Right lobe of liver (tissue), 6 donors: ENCODE measurements around the gene KANSL1. TPM values are rescaled to one million over a fixed set of nuclear protein-coding genes. Genes with fewer than 3 reads are reported as not detected.

Experiments
- ATAC-seq, 4 donors: fragments of 200-7000 bp; cut with Tn5 transposase; one replicate each; pipeline ENCODE4 v1.9.1; 2020; ENCODE audit warnings: mild to moderate bottlenecking in 4 of 4, moderate library complexity in 4 of 4
- DNase-seq, 3 donors: peaks; one replicate each; pipeline ENCODE4 v3.0.0-alpha.2; 2020
- H3K27ac ChIP-seq, 3 donors: fragments of 200-600 bp; one replicate each; pipeline ENCODE4 v1.8.0; 2022
- H3K27me3 ChIP-seq, 2 donors: fragments of 200-600 bp; one replicate each; pipeline ENCODE4 v1.8.0; 2022
- H3K36me3 ChIP-seq, 4 donors: fragments of 200-600 bp; sonication (generic) in 1 of 4; one replicate each; pipeline versions ENCODE4 v1.5.1 to v1.8.0; 2017 to 2022; ENCODE audit warnings: control low read depth in 1 of 4
- H3K4me1 ChIP-seq, 4 donors: fragments of 200-600 bp; sonication (generic) in 1 of 4; one replicate each; pipeline versions ENCODE4 v1.5.1 to v1.8.0; 2017 to 2022; ENCODE audit warnings: control low read depth in 1 of 4
- H3K4me3 ChIP-seq, 3 donors: fragments of 200-600 bp; one replicate each; pipeline ENCODE4 v1.8.0; 2022
- H3K9me3 ChIP-seq, 4 donors: fragments of 200-600 bp; sonication (generic) in 1 of 4; one replicate each; pipeline versions ENCODE4 v1.5.1 to v1.8.0; 2017 to 2022; ENCODE audit warnings: control low read depth in 1 of 4
- POLR2A ChIP-seq: fragments of 450-650 bp; IDR thresholded peaks from one replicate; pipeline ENCODE4 v1.6.1; 2017; ENCODE audit warnings: antibody characterized with exemption, mild to moderate bottlenecking
- WGBS: methylation state at CpG from one replicate; pipeline ENCODE4 v1.1.6; 2018; ENCODE audit warnings: low coverage, low lambda C conversion rate; ENCODE audit not compliant: insufficient coverage; ENCODE audit errors: missing lambda C conversion rate; 5-methylcytosine and 5-hydroxymethylcytosine counted together
- intact Hi-C, 2 donors: fragments of 100-400 bp; cut with DNase I; formaldehyde crosslinking; loops; one replicate each; pipeline versions ENCODE4 v1.11.2 to v1.14.1; 2022
- total RNA-seq, 6 experiments: library from RNA; depleted of rRNA in 2 of 6; stranded (reverse); fragments of >200 nt in 2 of 6; fragmentation: NEBNext Ultra II Directional in 3 of 6; extraction: Animal tissue kit (Norgen Biotek cat#: 25700) in 3 of 6; gene quantifications; one replicate each; pipeline versions ENCODE4 v1.1.0 to v1.2.4, GENCODE V29; 2016 to 2023
- TF ChIP-seq, protein P1 (sequence below), 4 donors: fragments of 200-600 bp in 3 of 4; fragments of 450-650 bp in 1 of 4; IDR thresholded peaks; one replicate each; pipeline versions ENCODE4 v1.5.1 to v1.8.0; 2016 to 2022; ENCODE audit warnings: antibody characterized with exemption in 4 of 4, mild to moderate bottlenecking in 2 of 4
- donor health status: DM: no; HTN: yes; CAD: no.
- donor health status: DM: no; HTN: no; CAD: no.
- donor health status: DM: no; HTN: no; CAD: no.
- donor health status: DM: no; HTN: yes; CAD: no.
- donor health status: DM: no; HTN: yes; CAD: no.

KANSL1 gene
- total RNA-seq, 6 experiments from 2014 or later: 23.1 to 29.5 (median 25.9) TPM

DNA sequence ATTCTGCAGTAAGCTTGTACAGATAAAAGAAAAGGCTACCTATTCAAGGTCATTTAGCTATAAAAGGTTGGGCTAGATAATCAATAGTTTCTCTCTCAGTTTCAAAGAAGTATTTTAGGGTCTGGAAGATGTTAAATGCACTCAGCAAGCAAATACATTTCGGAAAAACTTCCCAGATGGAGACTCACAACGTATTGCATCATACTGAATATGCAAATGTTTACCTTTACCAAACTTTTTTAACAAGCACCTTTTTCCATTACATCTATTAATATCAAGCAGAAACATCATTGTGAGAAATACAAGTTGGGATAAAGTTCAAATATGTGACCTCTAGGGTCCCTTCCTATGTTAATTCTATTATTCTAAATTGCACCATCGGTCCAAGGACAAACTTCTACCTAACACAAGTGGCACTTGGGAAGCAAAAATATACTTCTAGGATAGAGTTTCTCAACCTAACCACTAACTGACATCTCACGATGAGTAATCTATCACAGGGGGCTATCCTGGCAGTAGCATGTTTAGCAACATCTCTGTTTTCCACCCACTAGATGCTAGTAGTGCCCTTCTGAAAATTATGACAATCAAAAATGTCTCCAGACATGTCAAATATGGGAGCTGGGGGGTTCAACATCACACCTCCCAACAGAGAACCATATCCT is 14.5 kb downstream of the KANSL1 start:
- Histone ChIP-seq H3K4me3 (no peak overlapping the region), H3K4me1 (peaks cover 0 to 52% (median 6%) of the 10 kb centered on the region in 4 donors), H3K27ac (no peak overlapping the region), H3K9me3 (no peaks in the 10 kb centered on the region), H3K36me3 (no peaks in the 10 kb centered on the region), H3K27me3 (no peaks in the 10 kb centered on the region)
- WGBS: 26% methylated on average over 4 of the region's 4 CpGs
- ATAC-seq (peak in 2 of 4 donors; percentile 25 to 29), DNase-seq (no peak)
- no peak for TF ChIP-seq POLR2A
- TF ChIP-seq, protein P1, sequence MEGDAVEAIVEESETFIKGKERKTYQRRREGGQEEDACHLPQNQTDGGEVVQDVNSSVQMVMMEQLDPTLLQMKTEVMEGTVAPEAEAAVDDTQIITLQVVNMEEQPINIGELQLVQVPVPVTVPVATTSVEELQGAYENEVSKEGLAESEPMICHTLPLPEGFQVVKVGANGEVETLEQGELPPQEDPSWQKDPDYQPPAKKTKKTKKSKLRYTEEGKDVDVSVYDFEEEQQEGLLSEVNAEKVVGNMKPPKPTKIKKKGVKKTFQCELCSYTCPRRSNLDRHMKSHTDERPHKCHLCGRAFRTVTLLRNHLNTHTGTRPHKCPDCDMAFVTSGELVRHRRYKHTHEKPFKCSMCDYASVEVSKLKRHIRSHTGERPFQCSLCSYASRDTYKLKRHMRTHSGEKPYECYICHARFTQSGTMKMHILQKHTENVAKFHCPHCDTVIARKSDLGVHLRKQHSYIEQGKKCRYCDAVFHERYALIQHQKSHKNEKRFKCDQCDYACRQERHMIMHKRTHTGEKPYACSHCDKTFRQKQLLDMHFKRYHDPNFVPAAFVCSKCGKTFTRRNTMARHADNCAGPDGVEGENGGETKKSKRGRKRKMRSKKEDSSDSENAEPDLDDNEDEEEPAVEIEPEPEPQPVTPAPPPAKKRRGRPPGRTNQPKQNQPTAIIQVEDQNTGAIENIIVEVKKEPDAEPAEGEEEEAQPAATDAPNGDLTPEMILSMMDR (IDR thresholded peaks at IDR 0.05): no peak
- intact Hi-C loops: no loop called here

DNA sequence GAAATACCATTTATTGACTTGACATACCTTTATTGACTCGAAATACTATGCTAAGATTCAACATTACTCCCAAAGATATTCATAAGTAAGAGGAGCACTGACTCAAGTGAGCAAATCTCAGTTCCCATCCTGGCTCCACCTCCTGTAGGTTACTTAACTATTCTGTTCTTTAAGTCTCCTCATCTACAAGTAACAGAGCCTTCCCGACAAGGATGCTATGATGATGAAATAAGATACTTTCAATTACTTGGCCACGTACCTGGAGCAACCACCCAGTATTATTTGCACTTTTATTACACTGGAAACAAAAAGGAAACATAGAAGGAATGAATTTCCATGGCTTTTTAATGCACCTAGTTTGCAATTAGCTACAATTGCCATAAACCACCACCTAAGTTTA is 16.3 kb downstream of the KANSL1 start:
- intact Hi-C loops: no loop called here
- no peak for ATAC-seq
- peaks cover 0 to 2% (median 0%) of the 10 kb centered on the region in 4 donors for H3K36me3 ChIP-seq
- WGBS: 73% methylated on average over 3 of the region's 3 CpGs
- H3K4me3 ChIP-seq: no peak overlapping the region
- DNase-seq: no peak
- no peaks in the 10 kb centered on the region for H3K27me3 ChIP-seq
- TF ChIP-seq, protein P1 (IDR thresholded peaks at IDR 0.05): no peak
- no peak for TF ChIP-seq POLR2A
- H3K9me3 ChIP-seq: no peaks in the 10 kb centered on the region
- no peak overlapping the region for H3K27ac ChIP-seq
- H3K4me1 ChIP-seq: peaks cover 0 to 55% (median 6%) of the 10 kb centered on the region in 4 donors

DNA sequence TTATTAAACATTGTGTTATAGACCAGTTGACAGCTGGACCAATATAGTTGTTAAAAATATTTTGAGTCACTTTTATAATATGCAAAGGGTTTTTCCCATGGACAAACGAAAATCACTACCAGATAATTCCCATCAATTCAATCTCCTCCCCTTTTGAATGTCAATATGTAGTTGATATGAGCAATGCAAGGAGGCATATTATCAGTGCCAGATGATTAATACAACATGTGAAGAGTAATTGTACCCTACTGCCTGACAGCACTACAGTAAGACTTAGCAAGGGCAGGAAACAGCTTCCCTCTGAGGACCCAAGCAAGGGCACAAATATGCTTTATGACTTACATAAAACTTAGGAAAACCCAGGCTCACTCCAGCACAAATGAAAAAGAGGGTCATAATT is 17.3 kb downstream of the KANSL1 start:
- intact Hi-C loops: no loop called here
- DNase-seq (no peak), ATAC-seq (peak in 1 of 4 donors; percentile 15)
- H3K9me3 ChIP-seq: no peaks in the 10 kb centered on the region
- no peak overlapping the region for H3K4me3 ChIP-seq
- no peak overlapping the region for H3K27ac ChIP-seq
- WGBS: 26% methylated on average over 1 of the region's 1 CpG
- H3K36me3 ChIP-seq: peaks cover 0 to 13% (median 4%) of the 10 kb centered on the region in 4 donors
- H3K4me1 ChIP-seq: peaks cover 0 to 54% (median 6%) of the 10 kb centered on the region in 4 donors
- no peaks in the 10 kb centered on the region for H3K27me3 ChIP-seq
- no peak for TF ChIP-seq POLR2A

DNA sequence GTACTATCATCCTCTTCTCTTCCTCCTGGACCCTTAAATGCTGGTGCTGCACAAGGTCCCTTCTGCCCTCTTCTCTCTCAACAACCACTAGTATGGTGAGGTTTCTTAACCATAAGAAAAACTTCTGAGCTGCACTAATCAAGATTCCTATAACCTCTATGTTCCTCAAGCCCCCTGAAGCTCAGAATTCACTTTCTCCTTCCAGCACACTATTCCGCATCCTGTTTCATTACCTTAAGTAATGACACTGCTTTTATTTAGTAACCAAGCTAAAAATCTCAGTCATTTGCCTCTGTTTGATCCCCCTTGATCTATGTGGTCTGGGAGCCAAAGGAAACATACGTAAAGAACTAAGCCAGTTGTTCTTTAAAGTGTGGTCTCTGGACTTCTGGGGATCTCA is 20.1 kb downstream of the KANSL1 start:
- TF ChIP-seq, protein P1 (IDR thresholded peaks at IDR 0.05): no peak
- no peak for TF ChIP-seq POLR2A
- DNase-seq: no peak
- peaks cover 0 to 35% (median 0%) of the 10 kb centered on the region in 4 donors for H3K4me1 ChIP-seq
- no peaks in the 10 kb centered on the region for H3K27me3 ChIP-seq
- no peak overlapping the region for H3K4me3 ChIP-seq
- intact Hi-C loops: no loop called here
- no peak for ATAC-seq
- peaks cover 0 to 24% (median 8%) of the 10 kb centered on the region in 4 donors for H3K36me3 ChIP-seq
- 95% methylated on average over 2 of the region's 2 CpGs for WGBS
- H3K9me3 ChIP-seq: no peaks in the 10 kb centered on the region
- no peak overlapping the region for H3K27ac ChIP-seq

DNA sequence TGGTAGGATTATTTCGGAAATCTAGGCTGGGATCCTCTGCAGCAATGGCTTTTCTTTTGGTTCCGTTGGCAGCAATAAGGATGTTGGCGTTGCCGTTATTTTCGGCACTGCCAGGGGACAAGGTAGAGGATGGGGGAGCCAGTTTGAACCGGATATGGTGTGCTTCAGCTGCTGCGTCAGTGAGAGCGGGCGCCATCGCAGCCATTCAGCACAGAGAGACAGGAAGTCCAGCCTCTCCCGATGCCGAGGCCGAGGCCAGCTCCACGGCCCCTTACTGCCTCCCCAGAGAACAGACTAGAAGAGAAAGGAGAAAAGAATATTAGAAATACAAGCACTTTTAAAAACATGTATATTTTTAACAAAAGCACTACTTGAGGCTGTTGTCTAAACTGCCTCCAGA is 21.3 kb downstream of the KANSL1 start:
- H3K27ac ChIP-seq: no peak overlapping the region
- H3K4me1 ChIP-seq: peaks cover 0 to 45% (median 0%) of the 10 kb centered on the region in 4 donors
- H3K4me3 ChIP-seq: no peak overlapping the region
- no peak for TF ChIP-seq POLR2A
- TF ChIP-seq, protein P1 (IDR thresholded peaks at IDR 0.05): no peak
- intact Hi-C loops: no loop called here
- no peaks in the 10 kb centered on the region for H3K9me3 ChIP-seq
- no peaks in the 10 kb centered on the region for H3K27me3 ChIP-seq
- H3K36me3 ChIP-seq: peaks cover 0 to 24% (median 8%) of the 10 kb centered on the region in 4 donors
- ATAC-seq (no peak), DNase-seq (no peak)
- 97% methylated on average over 12 of the region's 14 CpGs for WGBS
